ENCODE results near the gene HOXB8. TPM values are rescaled to one million over a fixed set of nuclear protein-coding genes. Genes with fewer than 3 reads are reported as not detected.

The HOXB8 gene
- total and polyA plus RNA-seq, 2 of the 13 experiments (the other 11 are each of a cell fraction or from before 2014, with no cell fraction given) = not detected

GRCh38 chr17:48613862-48614694, 1.0 kb downstream of the HOXB8 start:
- no peak overlapping the region for H2AFZ ChIP-seq (ENCODE audit: low read length)
- H3K4me3 ChIP-seq (replicated peaks in 1 of 3; ENCODE audit: insufficient read depth in 1 of 3, low read depth in 2 of 3, low read length in 3 of 3) = no peak overlapping the region
- peaks cover 33 to 97% of the 10 kb centered on the region in 2 experiments for H3K27me3 ChIP-seq (ENCODE audit: control insufficient read depth in 1 of 2, insufficient read depth in 2 of 2, low read length in 2 of 2)
- intact Hi-C loops (cut with micrococcal nuclease; ENCODE audit: unreplicated experiment) (loop anchor here (2.0 kb wide), 1 partner anchor 461 kb away; no protein-coding TSS in a partner anchor), in situ Hi-C loops (cut with HindIII; ENCODE audit: extremely low pct_ligation_motif_present, low pct_unique_long_range_greater_than_20kb) (loop anchor here (5.0 kb wide), 1 partner anchor 587 kb away; no protein-coding TSS in a partner anchor)
- ATAC-seq = no peak
- DNase-seq (ENCODE audit: low spot score) = no peak
- WGBS (ENCODE audit: low lambda C conversion rate) = 28% methylated on average over 45 of the region's 55 CpGs
- no peaks in the 10 kb centered on the region for H3K79me2 ChIP-seq (ENCODE audit: insufficient read depth, low read length)
- TF ChIP-seq ZNF768 (CRISPR knock-in tag; IDR thresholded peaks at IDR 0.05) = peak; percentile 35; the same call in 1 of the 2 replicates
- no peak for TF ChIP-seq ZNF432 (CRISPR knock-in tag; IDR thresholded peaks at IDR 0.05; ENCODE audit: borderline replicate concordance)
- no peak for TF ChIP-seq RERE (CRISPR knock-in tag; IDR thresholded peaks at IDR 0.05; ENCODE audit: low read depth)
- no peak for TF ChIP-seq ZNF160 (CRISPR knock-in tag; IDR thresholded peaks at IDR 0.05)
- peak; percentile 99 for TF ChIP-seq EZH2 (conservative IDR thresholded peaks at IDR 0.05; ENCODE audit: low read depth, low read length)
- no peak for TF ChIP-seq KLF12 (CRISPR knock-in tag; IDR thresholded peaks at IDR 0.05; ENCODE audit: borderline replicate concordance)
- peak; percentile 36 for TF ChIP-seq HNRNPLL (IDR thresholded peaks at IDR 0.05; ENCODE audit: low read depth, low read length, poor library complexity, severe bottlenecking)
- no peak for TF ChIP-seq NR2C2 (CRISPR knock-in tag; IDR thresholded peaks at IDR 0.05; ENCODE audit: borderline replicate concordance)
- TF ChIP-seq MTF2 (CRISPR knock-in tag; IDR thresholded peaks at IDR 0.05; ENCODE audit: borderline replicate concordance) = peak; percentile 62; the same call in 1 of the 2 replicates
- no peak for TF ChIP-seq ETS1 (CRISPR knock-in tag; IDR thresholded peaks at IDR 0.05)
- no peaks in the 10 kb centered on the region for H3K36me3 ChIP-seq (replicated peaks in 1 of 2; ENCODE audit: control insufficient read depth in 1 of 2, insufficient read depth in 2 of 2, low read length in 2 of 2)
- no peak overlapping the region for H3K4me2 ChIP-seq (ENCODE audit: low read depth, low read length)
- ChIA-PET POLR2A (no interaction called here), CTCF (ENCODE audit: low intra/inter-chr PET ratio, low total read pairs) (no interaction called here)
- peaks cover 23% of the 10 kb centered on the region for H3K4me1 ChIP-seq (ENCODE audit: insufficient read depth, low read length)
- H3K9ac ChIP-seq (ENCODE audit: insufficient read depth, low read depth, low read length) = no peak overlapping the region
- no peak overlapping the region for H3K27ac ChIP-seq (ENCODE audit: extremely low read length, insufficient read depth, low read length)
- no TSS peak for BruUV-seq (replicated peaks)
- H4K20me1 ChIP-seq (ENCODE audit: insufficient read depth, low read length) = peaks cover 6% of the 10 kb centered on the region; the same call in 1 of the 2 replicates
- H3K9me3 ChIP-seq (ENCODE audit: low read length) = no peaks in the 10 kb centered on the region
- FAIRE-seq = no peak

All from HepG2 (cell line).